C4-2B (cell line): ENCODE data around the gene PPP4R4.

Experiments
- H3K27ac ChIP-seq: fragments of 450-650 bp; 2 replicates; pipeline ENCODE4 v1.5.1; 2017
- CTCF ChIP-seq: fragments of 450-650 bp; conservative IDR thresholded peaks from 2 replicates; pipeline ENCODE4 v1.5.1; 2017; ENCODE audit warnings: mild to moderate bottlenecking
- ZFX ChIP-seq: fragments of 450-650 bp; IDR thresholded peaks from 2 replicates; pipeline ENCODE4 v1.6.1; 2017

The PPP4R4 gene

GRCh38 chr14:94298130-94298529 lies 124.0 kb downstream of the PPP4R4 start:
- TF ChIP-seq ZFX (no peak), CTCF (no peak)
- no peak overlapping the region for H3K27ac ChIP-seq

- no peak for TF ChIP-seq CTCF
- TF ChIP-seq ZFX: no peak
- H3K27ac ChIP-seq: no peak overlapping the region
Observed at GRCh38 chr14:94303111-94303510, 129.0 kb downstream of the PPP4R4 start.

GRCh38 chr14:94304243-94304642 lies 130.1 kb downstream of the PPP4R4 start:
- no peak overlapping the region for H3K27ac ChIP-seq
- no peak for TF ChIP-seq CTCF
- TF ChIP-seq ZFX: no peak

GRCh38 chr14:94305620-94306019 lies 131.5 kb downstream of the PPP4R4 start:
- H3K27ac ChIP-seq: no peak overlapping the region
- no peak for TF ChIP-seq CTCF
- no peak for TF ChIP-seq ZFX

GRCh38 chr14:94306047-94306978 lies 132.2 kb downstream of the PPP4R4 start:
- TF ChIP-seq CTCF: no peak
- H3K27ac ChIP-seq: no peak overlapping the region

- TF ChIP-seq CTCF (peak; percentile 71), ZFX (no peak)
- H3K27ac ChIP-seq: no peak overlapping the region
Observed at GRCh38 chr14:94307410-94307992, 133.4 kb downstream of the PPP4R4 start.

- TF ChIP-seq ZFX: no peak
- TF ChIP-seq CTCF: no peak
- H3K27ac ChIP-seq: no peak overlapping the region
Observed at GRCh38 chr14:94309721-94310120, 135.6 kb downstream of the PPP4R4 start.
